T-cell (primary cell): Measurements from ENCODE around the gene MBNL2. TPM values are rescaled to one million over a fixed set of nuclear protein-coding genes. Genes with fewer than 3 reads are reported as not detected.

Experiments used
- ATAC-seq, 4 experiments: fragments of 200-7000 bp in 3 of 4; fragments of 150-1000 bp in 1 of 4; cut with Tn5 transposase; replicated peaks in 1 of 4; 1 replicate in 3 of 4; 2 replicates in 1 of 4; pipeline ENCODE4 v1.10.0; 2021; ENCODE audit warnings: moderate library complexity in 3 of 4, mild to moderate bottlenecking in 2 of 4, moderate number of reproducible peaks in 1 of 4
- CTCF ChIA-PET, 2 donors: fragments of 300-600 bp; sonication (Branson Sonifier 250); formaldehyde crosslinking; loops; one replicate each; lab custom pipeline; 2022; ENCODE audit warnings: antibody characterized with exemption in 2 of 2; lab: Charles Lee
- POLR2A ChIA-PET, 2 donors: fragments of 300-600 bp; sonication (Branson Sonifier 250); formaldehyde crosslinking; loops; one replicate each; lab custom pipeline; 2022; ENCODE audit warnings: antibody characterized with exemption in 2 of 2; lab: Charles Lee
- DNase-seq, 35 experiments: peaks; one replicate each; pipeline versions ENCODE4 v3.0.0 to v3.0.0-alpha.2; 2013 to 2023
- H3K27ac ChIP-seq: one replicate; pipeline ENCODE4 v1.5.1; 2013; ENCODE audit warnings: low read length
- H3K27me3 ChIP-seq, 2 experiments: replicated peaks in 1 of 2; 1 replicate in 1 of 2; 2 replicates in 1 of 2; pipeline versions ENCODE4 v1.6.1 to v1.7.0; 2013; ENCODE audit warnings: low read length in 1 of 2, mixed read lengths in 1 of 2; ENCODE audit not compliant: control insufficient read depth in 2 of 2, insufficient read depth in 2 of 2; ENCODE audit errors: extremely low read depth in 1 of 2
- H3K36me3 ChIP-seq, 2 donors: 1 replicate in 1 of 2; 2 replicates in 1 of 2; pipeline versions ENCODE4 v1.6.1 to v1.7.0; 2013; ENCODE audit warnings: low read length in 1 of 2; ENCODE audit not compliant: control insufficient read depth in 2 of 2, insufficient read depth in 1 of 2; ENCODE audit errors: extremely low read depth in 1 of 2
- H3K4me1 ChIP-seq, 2 experiments: 1 replicate in 1 of 2; 2 replicates in 1 of 2; pipeline versions ENCODE4 v1.6.1 to v1.7.0; 2013; ENCODE audit warnings: low read length in 2 of 2, mixed read lengths in 1 of 2; ENCODE audit not compliant: insufficient read depth in 2 of 2, control insufficient read depth in 1 of 2; ENCODE audit errors: extremely low read depth in 1 of 2
- H3K4me3 ChIP-seq, 2 donors: 1 replicate in 1 of 2; 2 replicates in 1 of 2; pipeline versions ENCODE4 v1.5.1 to v1.7.0; 2013; ENCODE audit warnings: mild to moderate bottlenecking in 2 of 2, low read length in 1 of 2, moderate library complexity in 1 of 2; ENCODE audit not compliant: control insufficient read depth in 1 of 2; ENCODE audit errors: extremely low read depth in 1 of 2
- H3K9me3 ChIP-seq: 2 replicates; pipeline ENCODE4 v1.7.0; 2013
- H3K27ac Mint-ChIP-seq, 2 donors: one replicate each; pipeline ENCODE4 v1.8.0; 2020 to 2021; ENCODE audit warnings: mild to moderate bottlenecking in 2 of 2, mixed read lengths in 2 of 2
- H3K27me3 Mint-ChIP-seq, 2 donors: one replicate each; pipeline ENCODE4 v1.8.0; 2021 to 2022; ENCODE audit warnings: mixed read lengths in 2 of 2
- H3K36me3 Mint-ChIP-seq: one replicate; pipeline ENCODE4 v1.8.0; 2021; ENCODE audit warnings: mixed read lengths
- H3K4me1 Mint-ChIP-seq, 3 donors: one replicate each; pipeline ENCODE4 v1.8.0; 2020 to 2022; ENCODE audit warnings: mixed read lengths in 3 of 3, mild to moderate bottlenecking in 1 of 3
- H3K4me3 Mint-ChIP-seq, 3 donors: one replicate each; pipeline ENCODE4 v1.8.0; 2020 to 2022; ENCODE audit warnings: mild to moderate bottlenecking in 3 of 3, mixed read lengths in 3 of 3, moderate library complexity in 3 of 3
- H3K9me3 Mint-ChIP-seq, 3 donors: one replicate each; pipeline ENCODE4 v1.8.0; 2020 to 2022; ENCODE audit warnings: mixed read lengths in 3 of 3
- WGBS: methylation state at CpG from one replicate; pipeline ENCODE4 v1.1.5; 2013; ENCODE audit warnings: missing lambda C conversion rate; ENCODE audit not compliant: insufficient coverage; 5-methylcytosine and 5-hydroxymethylcytosine counted together
- total RNA-seq, 35 experiments: library from RNA in 6 of 35; stranded (reverse) in 6 of 35; fragments of 120-200 nt in 1 of 35; gene quantifications; one replicate each; pipeline versions ENCODE4 v1.2.1 to v1.2.4 and lab custom pipeline; 2013 to 2026

The MBNL2 gene
- total RNA-seq, 5 donors from 2014 or later (not counting 1 experiment from before 2014, with no cell fraction given) = 21.0 to 33.7 (median 28.5) TPM

GRCh38 chr13:97387485-97387839 is 165.3 kb downstream of the MBNL2 start:
- Mint-ChIP-seq H3K4me1 (peaks cover 18 to 29% (median 25%) of the 10 kb centered on the region in 3 donors), H3K9me3 (no peaks in the 10 kb centered on the region), H3K27ac (no peak overlapping the region), H3K27me3 (no peaks in the 10 kb centered on the region), H3K36me3 (peaks cover 35% of the 10 kb centered on the region), H3K4me3 (no peak overlapping the region)
- Histone ChIP-seq H3K27me3 (no peaks in the 10 kb centered on the region), H3K36me3 (peaks cover 5 to 16% of the 10 kb centered on the region in 2 donors), H3K27ac (no peak overlapping the region), H3K9me3 (no peaks in the 10 kb centered on the region), H3K4me1 (peaks cover 6 to 9% of the 10 kb centered on the region in 2 experiments), H3K4me3 (no peak overlapping the region)
- 93% methylated on average over 4 of the region's 5 CpGs for whole genome bisulfite sequencing
- DNase-seq = no peak
- POLR2A ChIA-PET = interaction anchor here in 1 of 2 donors (0.5 kb wide), 1 partner anchor 11 kb away, joined by 4 read pairs; no protein-coding TSS in a partner anchor
- ATAC-seq = no peak
- CTCF ChIA-PET = no interaction called here

- Histone ChIP-seq H3K9me3 (no peaks in the 10 kb centered on the region), H3K27ac (no peak overlapping the region), H3K4me1 (peaks cover 6 to 9% of the 10 kb centered on the region in 2 experiments), H3K4me3 (no peak overlapping the region), H3K36me3 (peaks cover 1 to 15% of the 10 kb centered on the region in 2 donors), H3K27me3 (no peaks in the 10 kb centered on the region)
- DNase-seq (no peak), ATAC-seq (no peak)
- peaks cover 32% of the 10 kb centered on the region for H3K36me3 Mint-ChIP-seq
- no peaks in the 10 kb centered on the region for H3K27me3 Mint-ChIP-seq
- CTCF ChIA-PET = no interaction called here
- no CpG with 5 or more reads among the region's 1 CpG for WGBS
- no peak overlapping the region for H3K4me3 Mint-ChIP-seq
- no peak overlapping the region for H3K27ac Mint-ChIP-seq
- no peaks in the 10 kb centered on the region for H3K9me3 Mint-ChIP-seq
- H3K4me1 Mint-ChIP-seq = peaks cover 18 to 29% (median 25%) of the 10 kb centered on the region in 3 donors
- POLR2A ChIA-PET = interaction anchor here in 1 of 2 donors (0.5 kb wide), 1 partner anchor 10 kb away, joined by 4 read pairs; no protein-coding TSS in a partner anchor
These were observed 165.8 kb downstream of the MBNL2 start for GRCh38 chr13:97387890-97388289.

- no peak for DNase-seq
- Histone ChIP-seq H3K27me3 (no peaks in the 10 kb centered on the region), H3K27ac (no peak overlapping the region), H3K36me3 (peaks cover 0 to 12% of the 10 kb centered on the region in 2 donors), H3K9me3 (no peaks in the 10 kb centered on the region), H3K4me1 (peaks cover 6 to 9% of the 10 kb centered on the region in 2 experiments), H3K4me3 (no peak overlapping the region)
- no peak for ATAC-seq
- no CpG with 5 or more reads among the region's 3 CpGs for WGBS
- H3K9me3 Mint-ChIP-seq = no peaks in the 10 kb centered on the region
- ChIA-PET CTCF (no interaction called here), POLR2A (no interaction called here)
- H3K4me1 Mint-ChIP-seq = peaks cover 18 to 29% (median 25%) of the 10 kb centered on the region in 3 donors
- peaks cover 32% of the 10 kb centered on the region for H3K36me3 Mint-ChIP-seq
- no peaks in the 10 kb centered on the region for H3K27me3 Mint-ChIP-seq
- no peak overlapping the region for H3K27ac Mint-ChIP-seq
- H3K4me3 Mint-ChIP-seq = no peak overlapping the region
These were observed 166.2 kb downstream of the MBNL2 start for GRCh38 chr13:97388373-97388772.

DNA sequence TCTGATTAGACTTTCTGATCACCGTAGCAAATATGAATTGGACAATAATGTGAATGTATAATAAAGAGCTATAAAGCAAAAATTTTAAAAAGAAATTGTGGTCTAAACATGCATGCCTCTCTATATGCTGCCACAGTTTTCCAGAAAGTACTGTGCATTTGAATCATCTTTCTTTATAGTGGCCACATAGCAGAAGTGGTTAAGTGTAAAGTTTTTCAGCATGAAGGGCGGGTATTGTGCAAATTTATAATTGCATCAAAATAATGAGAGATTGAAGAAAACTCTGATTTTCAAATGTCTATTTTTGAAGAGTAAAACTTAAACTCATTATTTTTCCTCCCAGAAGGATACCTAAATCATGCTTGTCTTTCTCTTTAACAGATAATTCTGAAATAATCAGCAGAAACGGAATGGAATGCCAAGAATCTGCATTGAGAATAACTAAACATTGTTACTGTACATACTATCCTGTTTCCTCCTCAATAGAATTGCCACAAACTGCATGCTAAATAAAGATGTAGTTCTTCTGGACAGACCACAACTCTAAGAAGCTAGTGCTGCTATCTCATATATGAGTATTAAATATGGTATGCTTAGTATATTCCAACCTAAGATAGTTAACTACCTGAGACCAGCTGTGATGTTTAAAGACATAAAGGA is 168.9 kb downstream of the MBNL2 start:
- peaks cover 29% of the 10 kb centered on the region for H3K36me3 Mint-ChIP-seq
- CTCF ChIA-PET = no interaction called here
- POLR2A ChIA-PET = interaction anchor here in 1 of 2 donors (0.7 kb wide), 1 partner anchor 298 kb away, joined by 3 read pairs; no protein-coding TSS in a partner anchor

GRCh38 chr13:97392020-97392419 is 169.9 kb downstream of the MBNL2 start:
- Mint-ChIP-seq H3K4me3 (no peak overlapping the region), H3K9me3 (no peaks in the 10 kb centered on the region), H3K36me3 (peaks cover 23% of the 10 kb centered on the region), H3K27ac (no peak overlapping the region), H3K27me3 (no peaks in the 10 kb centered on the region), H3K4me1 (peaks cover 6 to 7% (median 6%) of the 10 kb centered on the region in 3 donors)
- POLR2A ChIA-PET = interaction anchor here in 1 of 2 donors (0.6 kb wide), 1 partner anchor 272 kb away, joined by 3 read pairs; no protein-coding TSS in a partner anchor
- Histone ChIP-seq H3K36me3 (peaks cover 0 to 9% of the 10 kb centered on the region in 2 donors), H3K27ac (no peak overlapping the region), H3K4me1 (peaks cover 0 to 4% of the 10 kb centered on the region in 2 experiments), H3K27me3 (no peaks in the 10 kb centered on the region), H3K9me3 (no peaks in the 10 kb centered on the region), H3K4me3 (no peak overlapping the region)
- DNase-seq (no peak), ATAC-seq (no peak)
- CTCF ChIA-PET = no interaction called here
- no CpG with 5 or more reads among the region's 1 CpG for WGBS

More for the DNA sequence above, 168.9 kb downstream of the MBNL2 start:
- Histone ChIP-seq H3K36me3 (peaks cover 0 to 9% of the 10 kb centered on the region in 2 donors), H3K9me3 (no peaks in the 10 kb centered on the region), H3K4me1 (peaks cover 6 to 8% of the 10 kb centered on the region in 2 experiments), H3K27me3 (no peaks in the 10 kb centered on the region), H3K27ac (no peak overlapping the region), H3K4me3 (no peak overlapping the region)
- WGBS = no CpG with 5 or more reads among the region's 3 CpGs
- no peak overlapping the region for H3K4me3 Mint-ChIP-seq
- no peak overlapping the region for H3K27ac Mint-ChIP-seq
- ATAC-seq = no peak
- H3K4me1 Mint-ChIP-seq = peaks cover 16% of the 10 kb centered on the region in 3 donors
- no peak for DNase-seq
- H3K27me3 Mint-ChIP-seq = no peaks in the 10 kb centered on the region
- H3K9me3 Mint-ChIP-seq = no peaks in the 10 kb centered on the region

- ATAC-seq (no peak), DNase-seq (no peak)
- H3K4me3 ChIP-seq = no peak overlapping the region
- no peaks in the 10 kb centered on the region for H3K27me3 Mint-ChIP-seq
- POLR2A ChIA-PET = no interaction called here
- H3K4me1 ChIP-seq = no peaks in the 10 kb centered on the region
- CTCF ChIA-PET = interaction anchor here in 1 of 2 donors (0.6 kb wide), 1 partner anchor 35 kb away, joined by 3 read pairs; no protein-coding TSS in a partner anchor
- H3K4me3 Mint-ChIP-seq = no peak overlapping the region
- no peak overlapping the region for H3K27ac Mint-ChIP-seq
- no peaks in the 10 kb centered on the region for H3K9me3 ChIP-seq
- no peak overlapping the region for H3K27ac ChIP-seq
- no peaks in the 10 kb centered on the region for H3K27me3 ChIP-seq
- H3K9me3 Mint-ChIP-seq = no peaks in the 10 kb centered on the region
- peaks cover 0 to 6% of the 10 kb centered on the region in 2 donors for H3K36me3 ChIP-seq
- H3K36me3 Mint-ChIP-seq = peaks cover 17% of the 10 kb centered on the region
- no peaks in the 10 kb centered on the region for H3K4me1 Mint-ChIP-seq
These were observed 172.4 kb downstream of the MBNL2 start for GRCh38 chr13:97394542-97394941.
